SU-DHL-6 (cell line): ENCODE results near the gene RIMS4.

Experiments
- EZH2phosphoT487 ChIP-seq: fragments of 200-600 bp; sonication (generic), shearing (Covaris generic); conservative IDR thresholded peaks from 2 replicates; pipeline ENCODE4 v1.6.1; 2018; ENCODE audit warnings: mild to moderate bottlenecking, antibody characterized with exemption, low read length, moderate library complexity, mixed read lengths
- TF ChIP-seq, protein P1 (sequence below): fragments of 200-600 bp; sonication (generic); IDR thresholded peaks from one replicate; pipeline ENCODE4 v1.5.1; 2017; ENCODE audit warnings: antibody characterized with exemption, mild to moderate bottlenecking, low read length, moderate library complexity; ENCODE audit not compliant: insufficient read depth, poor library complexity, severe bottlenecking

DNA sequence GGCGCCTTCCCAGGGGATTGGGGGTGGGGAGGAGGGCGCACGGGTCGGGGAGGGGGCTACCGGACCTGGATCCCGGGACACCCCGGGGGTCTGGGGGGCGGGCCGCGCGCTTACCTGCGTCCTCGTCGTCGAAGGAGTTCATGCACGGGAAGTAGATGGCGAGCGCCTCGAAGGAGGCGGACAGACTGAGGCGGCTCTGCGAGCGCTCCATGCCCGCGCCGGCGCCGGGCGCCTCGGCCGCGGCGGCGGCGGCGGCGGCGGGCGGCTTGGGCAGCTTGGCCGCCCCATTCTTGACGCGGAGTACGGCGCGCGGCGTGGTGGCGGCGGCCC, 320 bp downstream of the RIMS4 start:
- TF ChIP-seq, protein P1, sequence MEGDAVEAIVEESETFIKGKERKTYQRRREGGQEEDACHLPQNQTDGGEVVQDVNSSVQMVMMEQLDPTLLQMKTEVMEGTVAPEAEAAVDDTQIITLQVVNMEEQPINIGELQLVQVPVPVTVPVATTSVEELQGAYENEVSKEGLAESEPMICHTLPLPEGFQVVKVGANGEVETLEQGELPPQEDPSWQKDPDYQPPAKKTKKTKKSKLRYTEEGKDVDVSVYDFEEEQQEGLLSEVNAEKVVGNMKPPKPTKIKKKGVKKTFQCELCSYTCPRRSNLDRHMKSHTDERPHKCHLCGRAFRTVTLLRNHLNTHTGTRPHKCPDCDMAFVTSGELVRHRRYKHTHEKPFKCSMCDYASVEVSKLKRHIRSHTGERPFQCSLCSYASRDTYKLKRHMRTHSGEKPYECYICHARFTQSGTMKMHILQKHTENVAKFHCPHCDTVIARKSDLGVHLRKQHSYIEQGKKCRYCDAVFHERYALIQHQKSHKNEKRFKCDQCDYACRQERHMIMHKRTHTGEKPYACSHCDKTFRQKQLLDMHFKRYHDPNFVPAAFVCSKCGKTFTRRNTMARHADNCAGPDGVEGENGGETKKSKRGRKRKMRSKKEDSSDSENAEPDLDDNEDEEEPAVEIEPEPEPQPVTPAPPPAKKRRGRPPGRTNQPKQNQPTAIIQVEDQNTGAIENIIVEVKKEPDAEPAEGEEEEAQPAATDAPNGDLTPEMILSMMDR = no peak
- no peak for TF ChIP-seq EZH2phosphoT487
